Astrocyte (in vitro differentiated cells and primary cell): ENCODE results near the gene SEC11A.

ENCODE experiments used
- CTCF ChIP-seq: IDR thresholded peaks from 2 replicates; pipeline ENCODE4 v1.5.1; 2011; ENCODE audit warnings: low read depth, mild to moderate bottlenecking, inconsistent platforms, low read length, moderate library complexity; ENCODE audit not compliant: insufficient read depth
- EZH2 ChIP-seq: IDR thresholded peaks from 2 replicates; pipeline ENCODE4 v1.6.1; 2012; ENCODE audit warnings: mild to moderate bottlenecking, low read length, inconsistent platforms; ENCODE audit not compliant: insufficient read depth

GRCh38 chr15:84624359-84624758, 91.6 kb downstream of the SEC11A start:
- TF ChIP-seq EZH2, result no peak
- TF ChIP-seq CTCF, result no peak
